GM19468 (cell line): ENCODE results near the gene CFAP68.
A peak's percentile ranks its signal among the peaks of the same experiment; 100 is the strongest.

Experiments
- ATAC-seq: cut with Tn5 transposase; IDR thresholded peaks from one replicate; pipeline ENCODE4 v1.9.1; 2021; ENCODE audit warnings: mild to moderate bottlenecking, moderate library complexity, moderate number of reproducible peaks; ENCODE audit not compliant: unreplicated experiment; ENCODE audit errors: extremely low read depth

Gene CFAP68

GRCh38 chr11:111878849-111879636, at the start of gene CFAP68, which contains the start of gene FDXACB1:
Gene CFAP68, plus strand, starts transcription at chr11:111879541. Its CDS starts 20 bp downstream, at chr11:111879561.
Gene FDXACB1, minus strand, starts transcription at chr11:111879165. Its CDS starts 33 bp downstream, at chr11:111879132.
- peak; percentile 45 for ATAC-seq

GRCh38 chr11:111833524-111833923, 45.8 kb upstream of the CFAP68 start:
- no peak for ATAC-seq

GRCh38 chr11:111834432-111835163, 44.7 kb upstream of the CFAP68 start:
- ATAC-seq: no peak

GRCh38 chr11:111835665-111836064, 43.7 kb upstream of the CFAP68 start:
- ATAC-seq: no peak

- no peak for ATAC-seq
Observed at GRCh38 chr11:111836162-111836561, 43.2 kb upstream of the CFAP68 start.

GRCh38 chr11:111836721-111837120, 42.6 kb upstream of the CFAP68 start:
- peak; percentile 48 for ATAC-seq

GRCh38 chr11:111837366-111837891, 41.9 kb upstream of the CFAP68 start:
- no peak for ATAC-seq

- no peak for ATAC-seq
Observed at GRCh38 chr11:111838054-111838453, 41.3 kb upstream of the CFAP68 start.

GRCh38 chr11:111840143-111840542, 39.2 kb upstream of the CFAP68 start:
- no peak for ATAC-seq

GRCh38 chr11:111841370-111842053, 37.8 kb upstream of the CFAP68 start:
- ATAC-seq: no peak

- ATAC-seq: no peak
Observed at GRCh38 chr11:111843661-111844060, 35.7 kb upstream of the CFAP68 start.

GRCh38 chr11:111845276-111846028, 33.9 kb upstream of the CFAP68 start:
- no peak for ATAC-seq

GRCh38 chr11:111846063-111846462, 33.3 kb upstream of the CFAP68 start:
- ATAC-seq: no peak

GRCh38 chr11:111846636-111847035, 32.7 kb upstream of the CFAP68 start:
- no peak for ATAC-seq

- ATAC-seq: no peak
Observed at GRCh38 chr11:111849631-111850030, 29.7 kb upstream of the CFAP68 start.

- no peak for ATAC-seq
Observed at GRCh38 chr11:111851067-111851466, 28.3 kb upstream of the CFAP68 start.

GRCh38 chr11:111851636-111852035, 27.7 kb upstream of the CFAP68 start:
- no peak for ATAC-seq

GRCh38 chr11:111852103-111852502, 27.2 kb upstream of the CFAP68 start:
- no peak for ATAC-seq

- no peak for ATAC-seq
Observed at GRCh38 chr11:111855506-111855905, 23.8 kb upstream of the CFAP68 start.

GRCh38 chr11:111860257-111860656, 19.1 kb upstream of the CFAP68 start:
- ATAC-seq: no peak
